HepG2 (cell line): ENCODE data around the gene SUPT4H1. TPM values are rescaled to one million over a fixed set of nuclear protein-coding genes. Genes with fewer than 3 reads are reported as not detected.

Experiments used
- CCDC6 ChIP-seq: sonication (generic); formaldehyde crosslinking; IDR thresholded peaks from 2 replicates; pipeline ENCODE4 v1.8.1; 2022; ENCODE audit warnings: mild to moderate bottlenecking, missing genetic modification reagents, moderate library complexity
- KLF16 ChIP-seq, 2 experiments: sonication (generic) in 1 of 2; formaldehyde crosslinking in 1 of 2; IDR thresholded peaks; 2 replicates each; pipeline versions ENCODE4 v1.6.1 to v1.8.0; 2016 to 2023; ENCODE audit warnings: missing genetic modification reagents in 2 of 2, missing compliant biosample characterization in 1 of 2
- MLXIP ChIP-seq: sonication (generic); formaldehyde crosslinking; IDR thresholded peaks from 2 replicates; pipeline ENCODE4 v1.9.0; 2021; ENCODE audit warnings: missing genetic modification reagents, borderline replicate concordance
- NFRKB ChIP-seq: fragments of 450-650 bp; IDR thresholded peaks from 2 replicates; pipeline ENCODE4 v1.6.1; 2017
- PAX8 ChIP-seq: sonication (generic); formaldehyde crosslinking; IDR thresholded peaks from 2 replicates; pipeline ENCODE4 v1.8.0; 2022; ENCODE audit warnings: mild to moderate bottlenecking, missing genetic modification reagents, borderline replicate concordance
- UBTF ChIP-seq: sonication (generic); formaldehyde crosslinking; IDR thresholded peaks from 2 replicates; pipeline ENCODE4 v1.4.0; 2020; ENCODE audit warnings: mild to moderate bottlenecking, missing genetic modification reagents
- YEATS4 ChIP-seq: sonication (generic); formaldehyde crosslinking; IDR thresholded peaks from 2 replicates; pipeline ENCODE4 v1.4.0; 2020; ENCODE audit warnings: missing genetic modification reagents, borderline replicate concordance
- ZKSCAN5 ChIP-seq: sonication (generic); formaldehyde crosslinking; IDR thresholded peaks from 2 replicates; pipeline ENCODE4 v1.5.1; 2020; ENCODE audit warnings: mild to moderate bottlenecking, missing genetic modification reagents
- ZNF18 ChIP-seq: sonication (generic); formaldehyde crosslinking; IDR thresholded peaks from 2 replicates; pipeline ENCODE4 v1.8.0; 2022; ENCODE audit warnings: mild to moderate bottlenecking, missing genetic modification reagents; ENCODE audit not compliant: insufficient replicate concordance
- ZNF234 ChIP-seq: sonication (generic); formaldehyde crosslinking; conservative IDR thresholded peaks from 2 replicates; pipeline ENCODE4 v1.5.1; 2020; ENCODE audit warnings: mild to moderate bottlenecking, missing genetic modification reagents
- ZNF275 ChIP-seq: sonication (generic); formaldehyde crosslinking; IDR thresholded peaks from 2 replicates; pipeline ENCODE4 v1.8.0; 2022; ENCODE audit warnings: missing genetic modification reagents, mild to moderate bottlenecking, inconsistent platforms, borderline replicate concordance
- ZNF646 ChIP-seq: sonication (generic); formaldehyde crosslinking; IDR thresholded peaks from 2 replicates; pipeline ENCODE4 v1.9.0; 2021; ENCODE audit warnings: mild to moderate bottlenecking, missing genetic modification reagents
- ZNF720 ChIP-seq: sonication (generic); formaldehyde crosslinking; IDR thresholded peaks from 2 replicates; pipeline ENCODE4 v1.4.0; 2020; ENCODE audit warnings: missing genetic modification reagents
- polyA plus RNA-seq, 8 experiments: library from polyadenylated mRNA; depleted of rRNA in 3 of 8; stranded (reverse) in 7 of 8; unstranded in 1 of 8; fragments of >200 nt; fragmentation: Illumina TruSeq in 4 of 8; extraction: Trizol in 4 of 8; gene quantifications; 2 replicates each; pipeline versions ENCODE4 v1.2.1 to v1.2.3, GENCODE V29; 2011 to 2016; ENCODE audit warnings: low read depth in 4 of 8, missing spikeins in 1 of 8, mixed read lengths in 1 of 8; ENCODE audit not compliant: insufficient read depth in 1 of 8
- total RNA-seq, 5 experiments: library from RNA; depleted of rRNA; stranded (reverse); fragments of >200 nt; fragmentation: Illumina TruSeq; extraction: Trizol; gene quantifications; 2 replicates each; pipeline ENCODE4 v1.2.3, GENCODE V29; 2016; ENCODE audit warnings: low read depth in 1 of 5

Gene SUPT4H1
- total and polyA plus RNA-seq, 2 of the 13 experiments (the other 11 are each of a cell fraction or from before 2014, with no cell fraction given): 155 to 244 TPM

GRCh38 chr17:58394534-58395223, 42.7 kb upstream of the SUPT4H1 start (continued):
- TF ChIP-seq ZNF646 (CRISPR knock-in tag) (no peak), NFRKB (no peak), ZKSCAN5 (CRISPR knock-in tag) (no peak), KLF16 (CRISPR knock-in tag; IDR thresholded peaks at IDR 0.05) (0 out of 4 replicates have a peak, but pooled peaks of 1 of the 2 experiments have one; percentile 58), MLXIP (CRISPR knock-in tag) (no peak), ZNF234 (CRISPR knock-in tag) (no peak), ZNF18 (CRISPR knock-in tag) (no peak), ZNF720 (CRISPR knock-in tag) (no peak), PAX8 (CRISPR knock-in tag) (no peak), YEATS4 (CRISPR knock-in tag) (no peak; the same call in 1 of the 2 replicates), ZNF275 (CRISPR knock-in tag) (no peak), CCDC6 (CRISPR knock-in tag) (no peak), UBTF (no peak)
